ENCODE results near the gene COMMD9. TPM values are rescaled to one million over a fixed set of nuclear protein-coding genes. Genes with fewer than 3 reads are reported as not detected.

COMMD9 gene
- total RNA-seq, 3 donors from 2014 or later (not counting 1 experiment from before 2014, with no cell fraction given): 64.6 to 79.1 (median 74.0) TPM

GRCh38 chr11:36281850-36282249 lies 7.4 kb downstream of the COMMD9 start:
- Mint-ChIP-seq H3K27ac (no peak overlapping the region), H3K9me3 (peaks cover 0 to 3% of the 10 kb centered on the region in 2 donors), H3K27me3 (ENCODE audit: low read depth in 2 of 2) (no peaks in the 10 kb centered on the region), H3K4me1 (peaks cover 19 to 26% of the 10 kb centered on the region in 2 donors), H3K4me3 (no peak overlapping the region), H3K36me3 (peaks cover 21% of the 10 kb centered on the region)
- intact Hi-C loops (cut with micrococcal nuclease): no loop called here
- H3K27ac ChIP-seq (ENCODE audit: low read length): no peak overlapping the region
- no peaks in the 10 kb centered on the region for H3K27me3 ChIP-seq (ENCODE audit: control insufficient read depth, insufficient read depth, low read length)
- peaks cover 21% of the 10 kb centered on the region for H3K36me3 ChIP-seq (ENCODE audit: control insufficient read depth, insufficient read depth, low read length)
- TF ChIP-seq, protein P1, sequence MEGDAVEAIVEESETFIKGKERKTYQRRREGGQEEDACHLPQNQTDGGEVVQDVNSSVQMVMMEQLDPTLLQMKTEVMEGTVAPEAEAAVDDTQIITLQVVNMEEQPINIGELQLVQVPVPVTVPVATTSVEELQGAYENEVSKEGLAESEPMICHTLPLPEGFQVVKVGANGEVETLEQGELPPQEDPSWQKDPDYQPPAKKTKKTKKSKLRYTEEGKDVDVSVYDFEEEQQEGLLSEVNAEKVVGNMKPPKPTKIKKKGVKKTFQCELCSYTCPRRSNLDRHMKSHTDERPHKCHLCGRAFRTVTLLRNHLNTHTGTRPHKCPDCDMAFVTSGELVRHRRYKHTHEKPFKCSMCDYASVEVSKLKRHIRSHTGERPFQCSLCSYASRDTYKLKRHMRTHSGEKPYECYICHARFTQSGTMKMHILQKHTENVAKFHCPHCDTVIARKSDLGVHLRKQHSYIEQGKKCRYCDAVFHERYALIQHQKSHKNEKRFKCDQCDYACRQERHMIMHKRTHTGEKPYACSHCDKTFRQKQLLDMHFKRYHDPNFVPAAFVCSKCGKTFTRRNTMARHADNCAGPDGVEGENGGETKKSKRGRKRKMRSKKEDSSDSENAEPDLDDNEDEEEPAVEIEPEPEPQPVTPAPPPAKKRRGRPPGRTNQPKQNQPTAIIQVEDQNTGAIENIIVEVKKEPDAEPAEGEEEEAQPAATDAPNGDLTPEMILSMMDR (IDR thresholded peaks at IDR 0.05): no peak
- H3K4me3 ChIP-seq (ENCODE audit: low read length): no peak overlapping the region
- H3K4me1 ChIP-seq (ENCODE audit: control insufficient read depth, insufficient read depth, low read length): no peaks in the 10 kb centered on the region
- ATAC-seq (no peak), DNase-seq (no peak)
- H3K9me3 ChIP-seq (ENCODE audit: control insufficient read depth, insufficient read depth, low read length): peaks cover 3% of the 10 kb centered on the region
- WGBS (ENCODE audit: insufficient coverage): no CpG with 5 or more reads among the region's 4 CpGs

DNA sequence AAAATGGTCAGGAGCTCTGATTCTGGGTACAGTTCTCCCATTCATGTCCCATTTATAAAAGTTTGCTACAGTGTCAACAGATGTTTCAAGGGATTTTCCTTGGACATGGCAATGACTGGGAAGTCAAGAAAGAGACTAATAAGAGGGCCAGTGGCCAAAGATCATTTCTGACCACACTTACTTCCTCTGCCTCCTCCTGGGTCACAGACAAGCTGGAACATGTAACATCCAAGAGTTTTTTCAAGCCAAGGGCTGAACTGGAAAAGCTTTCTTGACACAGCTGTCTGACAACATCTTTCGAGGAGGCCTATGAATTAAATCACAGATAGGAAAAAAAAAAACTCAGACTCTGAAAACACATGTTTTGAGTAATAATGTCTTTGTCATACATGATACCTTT lies 8.7 kb downstream of the COMMD9 start:
- TF ChIP-seq, protein P1 (IDR thresholded peaks at IDR 0.05): no peak
- Mint-ChIP-seq H3K9me3 (peaks cover 0 to 3% of the 10 kb centered on the region in 2 donors), H3K27ac (no peak overlapping the region), H3K4me1 (peaks cover 19 to 26% of the 10 kb centered on the region in 2 donors), H3K27me3 (ENCODE audit: low read depth in 2 of 2) (no peaks in the 10 kb centered on the region), H3K36me3 (peaks cover 22% of the 10 kb centered on the region), H3K4me3 (no peak overlapping the region)
- no peak overlapping the region for H3K4me3 ChIP-seq (ENCODE audit: low read length)
- ATAC-seq (no peak), DNase-seq (no peak)
- intact Hi-C loops (cut with micrococcal nuclease): no loop called here
- no peak overlapping the region for H3K27ac ChIP-seq (ENCODE audit: low read length)
- peaks cover 3% of the 10 kb centered on the region for H3K9me3 ChIP-seq (ENCODE audit: control insufficient read depth, insufficient read depth, low read length)
- no peaks in the 10 kb centered on the region for H3K27me3 ChIP-seq (ENCODE audit: control insufficient read depth, insufficient read depth, low read length)
- H3K36me3 ChIP-seq (ENCODE audit: control insufficient read depth, insufficient read depth, low read length): peaks cover 31% of the 10 kb centered on the region
- no peaks in the 10 kb centered on the region for H3K4me1 ChIP-seq (ENCODE audit: control insufficient read depth, insufficient read depth, low read length)
- 86% methylated on average over 1 of the region's 1 CpG for WGBS (ENCODE audit: insufficient coverage)

DNA sequence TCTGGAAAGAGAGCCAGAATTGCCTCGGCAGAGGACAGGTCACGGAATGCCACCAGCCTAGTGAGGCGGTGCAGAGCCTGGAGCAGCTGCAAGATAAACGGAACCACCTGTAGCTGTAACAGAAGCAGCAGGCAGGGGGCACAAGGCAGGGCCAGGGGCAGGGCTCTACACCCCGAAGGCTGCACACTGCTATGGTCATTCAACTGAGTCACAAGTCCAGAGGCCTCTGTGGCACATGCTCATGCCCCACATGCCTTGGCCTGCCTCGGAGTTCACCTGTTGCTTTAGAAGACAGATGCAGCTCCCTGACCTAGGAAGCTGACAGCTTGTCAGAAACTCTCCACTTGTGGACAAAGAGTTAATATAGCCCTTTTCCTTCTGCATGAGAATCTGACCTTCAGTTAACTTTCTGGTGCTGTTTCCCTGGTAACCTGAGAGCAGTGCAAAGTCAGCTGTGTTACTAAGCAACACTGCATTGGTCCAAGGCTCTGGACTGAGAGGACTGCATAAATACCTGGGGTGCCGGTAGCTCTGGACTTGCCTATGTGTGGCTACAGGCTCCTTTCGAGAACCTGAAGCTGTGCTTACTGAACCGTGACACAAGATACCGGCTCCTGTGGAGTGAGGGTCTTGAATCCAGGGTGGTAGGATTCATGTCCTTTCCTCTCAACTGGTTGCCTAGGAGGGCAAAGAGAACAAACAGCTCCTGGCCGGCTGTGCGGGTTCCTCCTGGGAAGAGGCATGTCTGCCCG lies 10.5 kb downstream of the COMMD9 start:
- ATAC-seq: no peak
- H3K4me1 ChIP-seq (ENCODE audit: control insufficient read depth, insufficient read depth, low read length): no peaks in the 10 kb centered on the region
- H3K9me3 ChIP-seq (ENCODE audit: control insufficient read depth, insufficient read depth, low read length): peaks cover 3% of the 10 kb centered on the region
- WGBS (ENCODE audit: insufficient coverage): 96% methylated on average over 13 of the region's 13 CpGs
- no peaks in the 10 kb centered on the region for H3K27me3 ChIP-seq (ENCODE audit: control insufficient read depth, insufficient read depth, low read length)
- intact Hi-C loops (cut with micrococcal nuclease): no loop called here
- H3K4me3 ChIP-seq (ENCODE audit: low read length): no peak overlapping the region
- Mint-ChIP-seq H3K27ac (no peak overlapping the region), H3K27me3 (ENCODE audit: low read depth in 2 of 2) (no peaks in the 10 kb centered on the region), H3K36me3 (peaks cover 22% of the 10 kb centered on the region), H3K4me1 (peaks cover 11 to 18% of the 10 kb centered on the region in 2 donors), H3K4me3 (no peak overlapping the region), H3K9me3 (peaks cover 0 to 3% of the 10 kb centered on the region in 2 donors)
- TF ChIP-seq, protein P1 (IDR thresholded peaks at IDR 0.05): no peak
- H3K27ac ChIP-seq (ENCODE audit: low read length): no peak overlapping the region
- H3K36me3 ChIP-seq (ENCODE audit: control insufficient read depth, insufficient read depth, low read length): peaks cover 44% of the 10 kb centered on the region
- DNase-seq: no peak

DNA sequence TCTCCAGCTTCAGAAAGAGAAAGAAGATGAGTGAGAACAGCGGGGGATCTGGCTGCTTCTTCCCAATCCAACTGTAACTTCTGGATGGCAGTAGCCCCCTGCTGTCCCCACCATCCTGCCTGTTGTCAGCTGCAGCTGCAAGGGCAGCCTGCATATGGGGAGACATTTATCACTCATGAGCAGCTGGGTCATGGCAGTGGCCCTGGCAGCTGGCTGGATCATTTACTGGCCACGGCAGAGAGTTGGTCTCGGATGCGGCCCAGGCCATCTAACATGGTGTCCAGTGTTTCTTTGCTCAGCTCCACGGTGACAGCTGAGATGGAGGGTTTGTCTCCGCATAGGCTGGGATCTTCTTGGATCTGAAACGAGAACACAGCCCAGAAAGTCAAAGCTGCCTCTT lies 14.8 kb downstream of the COMMD9 start:
- no peak overlapping the region for H3K27ac Mint-ChIP-seq
- H3K9me3 ChIP-seq (ENCODE audit: control insufficient read depth, insufficient read depth, low read length): no peaks in the 10 kb centered on the region
- H3K4me3 ChIP-seq (ENCODE audit: low read length): no peak overlapping the region
- TF ChIP-seq, protein P1 (IDR thresholded peaks at IDR 0.05): no peak
- peaks cover 21% of the 10 kb centered on the region for H3K36me3 Mint-ChIP-seq
- H3K4me1 Mint-ChIP-seq: no peaks in the 10 kb centered on the region
- no peak overlapping the region for H3K4me3 Mint-ChIP-seq
- H3K4me1 ChIP-seq (ENCODE audit: control insufficient read depth, insufficient read depth, low read length): no peaks in the 10 kb centered on the region
- 96% methylated on average over 7 of the region's 7 CpGs for WGBS (ENCODE audit: insufficient coverage)
- no peak overlapping the region for H3K27ac ChIP-seq (ENCODE audit: low read length)
- no peaks in the 10 kb centered on the region for H3K9me3 Mint-ChIP-seq
- no peaks in the 10 kb centered on the region for H3K27me3 Mint-ChIP-seq (ENCODE audit: low read depth in 2 of 2)
- H3K27me3 ChIP-seq (ENCODE audit: control insufficient read depth, insufficient read depth, low read length): no peaks in the 10 kb centered on the region
- ATAC-seq (no peak), DNase-seq (no peak)
- intact Hi-C loops (cut with micrococcal nuclease): no loop called here
- peaks cover 65% of the 10 kb centered on the region for H3K36me3 ChIP-seq (ENCODE audit: control insufficient read depth, insufficient read depth, low read length)
